K562 (cell line): ENCODE data around the gene MKLN1. TPM values are rescaled to one million over a fixed set of nuclear protein-coding genes. Genes with fewer than 3 reads are reported as not detected.
A peak's percentile ranks its signal among the peaks of the same experiment; 100 is the strongest.

Experiments
- ATAC-seq: fragments of 200-7000 bp; cut with Tn5 transposase; 3 replicates; pipeline ENCODE4 v1.9.1; 2020; ENCODE audit warnings: moderate library complexity
- BruUV-seq: library from RNA; stranded (reverse); fragments of 400-500 nt; replicated peaks from 2 replicates; lab custom pipeline; 2021; lab: Mats Ljungman, UMichigan
- CTCF ChIA-PET: fragments of 300-600 bp; formaldehyde crosslinking; extraction: SDS; loops from one replicate; lab custom pipeline; 2021; ENCODE audit warnings: low intra/inter-chr PET ratio; lab: Yijun Ruan, JAX
- POLR2A ChIA-PET: fragments of 300-600, 350-650 bp; sonication (Branson Sonifier 250); formaldehyde crosslinking; extraction: SDS; loops from one replicate; lab custom pipeline; 2021; ENCODE audit warnings: antibody characterized with exemption, inconsistent platforms; lab: Yijun Ruan, JAX
- DNase-seq, 4 experiments: peaks; one replicate each; pipeline versions ENCODE4 v3.0.0 to v3.0.0-alpha.2; 2011 to 2018; ENCODE audit warnings: low spot score in 3 of 4, mixed read lengths in 3 of 4; ENCODE audit errors: extremely low read depth in 1 of 4
- FAIRE-seq: peaks from 2 replicates; lab custom pipeline; 2011; peaks lifted over from hg19 to GRCh38; lab: Jason Lieb, UNC
- H2AFZ ChIP-seq: 2 replicates; pipeline ENCODE4 v1.6.0; 2011; ENCODE audit warnings: low read depth, low read length, control low read depth, inconsistent platforms
- H3K27ac ChIP-seq: fragments of 200-600 bp; 3 replicates; pipeline ENCODE4 v1.8.0; 2011; ENCODE audit warnings: low read depth, mild to moderate bottlenecking, control low read depth, inconsistent platforms, low read length, moderate library complexity, mixed read lengths; ENCODE audit errors: extremely low read depth
- H3K27me3 ChIP-seq, 2 experiments: fragments of 300-600 bp in 1 of 2; 2 replicates in 1 of 2; 3 replicates in 1 of 2; pipeline versions ENCODE4 v1.6.0 to v1.8.0; 2011; ENCODE audit warnings: inconsistent platforms in 2 of 2, low read length in 2 of 2, mild to moderate bottlenecking in 1 of 2, mixed read lengths in 1 of 2, moderate library complexity in 1 of 2; ENCODE audit not compliant: control insufficient read depth in 2 of 2, insufficient read depth in 2 of 2
- H3K36me3 ChIP-seq: fragments of 300-600 bp; 3 replicates; pipeline ENCODE4 v1.8.0; 2011; ENCODE audit warnings: mild to moderate bottlenecking, low read length, inconsistent platforms; ENCODE audit not compliant: control insufficient read depth, insufficient read depth
- H3K4me1 ChIP-seq, 2 experiments: fragments of 200-600 bp in 1 of 2; replicated peaks in 1 of 2; 2 replicates in 1 of 2; 3 replicates in 1 of 2; pipeline versions ENCODE4 v1.5.1 to v1.8.0; 2011; ENCODE audit warnings: inconsistent platforms in 2 of 2, low read length in 2 of 2, mild to moderate bottlenecking in 1 of 2, mixed read lengths in 1 of 2, moderate library complexity in 1 of 2; ENCODE audit not compliant: control insufficient read depth in 2 of 2, insufficient read depth in 2 of 2
- H3K4me2 ChIP-seq: 2 replicates; pipeline ENCODE4 v1.6.1; 2011; ENCODE audit warnings: low read length, control low read depth, inconsistent platforms, mixed read lengths; ENCODE audit not compliant: insufficient read depth
- H3K4me3 ChIP-seq: fragments of 200-600 bp; sonication (generic), shearing (Covaris generic); 2 replicates; pipeline ENCODE4 v1.5.1; 2016; ENCODE audit warnings: control low read depth, inconsistent platforms
- H3K79me2 ChIP-seq: fragments of 200-600 bp; 3 replicates; pipeline ENCODE4 v1.8.0; 2011; ENCODE audit warnings: low read length, inconsistent platforms; ENCODE audit not compliant: control insufficient read depth, insufficient read depth
- H3K9ac ChIP-seq, 2 experiments: 2 replicates each; pipeline versions ENCODE4 v1.6.0 to v1.6.1; 2011; ENCODE audit warnings: low read depth in 2 of 2, low read length in 2 of 2, control low read depth in 1 of 2, inconsistent platforms in 1 of 2, mild to moderate bottlenecking in 1 of 2, mixed read lengths in 1 of 2; ENCODE audit not compliant: insufficient read depth in 1 of 2
- H3K9me1 ChIP-seq: one replicate; pipeline ENCODE4 v1.6.0; 2011; ENCODE audit warnings: inconsistent platforms, mild to moderate bottlenecking, low read length, moderate library complexity; ENCODE audit not compliant: control insufficient read depth, insufficient read depth
- H3K9me3 ChIP-seq: replicated peaks from 2 replicates; pipeline ENCODE4 v1.5.1; 2011; ENCODE audit warnings: low read depth, low read length, inconsistent platforms; ENCODE audit not compliant: control insufficient read depth, insufficient read depth
- H4K20me1 ChIP-seq: replicated peaks from 2 replicates; pipeline ENCODE4 v1.6.1; 2011; ENCODE audit warnings: low read length, inconsistent platforms, mixed read lengths; ENCODE audit not compliant: control insufficient read depth, insufficient read depth
- HNRNPL ChIP-seq: fragments of 200-400 bp; formaldehyde crosslinking; IDR thresholded peaks from 2 replicates; pipeline ENCODE4 v1.6.1; 2017; ENCODE audit warnings: low read depth, mild to moderate bottlenecking, low read length
- PHF21A ChIP-seq: fragments of 450-650 bp; IDR thresholded peaks from 2 replicates; pipeline ENCODE4 v1.6.1; 2017; ENCODE audit warnings: low read depth, borderline replicate concordance
- POLR3A ChIP-seq: IDR thresholded peaks from 2 replicates; pipeline ENCODE4 v1.6.1; 2011; ENCODE audit warnings: borderline replicate concordance, mild to moderate bottlenecking, moderate library complexity; ENCODE audit not compliant: insufficient read length, insufficient read depth; ENCODE audit errors: extremely low read depth
- SNIP1 ChIP-seq: fragments of 450-650 bp; IDR thresholded peaks from 2 replicates; pipeline ENCODE4 v1.7.1; 2017; ENCODE audit warnings: low read depth, mild to moderate bottlenecking
- TBL1XR1 ChIP-seq, 2 experiments: IDR thresholded peaks; 2 replicates each; pipeline ENCODE4 v1.6.1; 2012; ENCODE audit warnings: improper control_type of control experiment in 2 of 2, low read length in 2 of 2, mild to moderate bottlenecking in 1 of 2
- TCF7L2 ChIP-seq: fragments of 150-350 bp; IDR thresholded peaks from 2 replicates; pipeline ENCODE4 v1.6.1; 2016; ENCODE audit warnings: low read depth, mild to moderate bottlenecking, low read length, moderate library complexity
- XRCC3 ChIP-seq: fragments of 450-650 bp; IDR thresholded peaks from 2 replicates; pipeline ENCODE4 v1.6.1; 2017; ENCODE audit warnings: mild to moderate bottlenecking, moderate library complexity
- WGBS: fragments of 100-300 bp; shearing (Covaris generic); methylation state at CpG from one replicate; pipeline ENCODE4 v1.1.6; 2016; ENCODE audit warnings: low coverage, mixed read lengths; ENCODE audit not compliant: insufficient coverage; ENCODE audit errors: missing lambda C conversion rate; 5-methylcytosine and 5-hydroxymethylcytosine counted together
- in situ Hi-C: fragments of 300-500 bp; cut with MboI; formaldehyde crosslinking; loops from 4 replicates; pipeline ENCODE4 v1.15.0; 2018; ENCODE audit warnings: inconsistent platforms, mixed read lengths
- intact Hi-C: fragments of 100-400 bp; cut with micrococcal nuclease; formaldehyde crosslinking; loops from 2 replicates; pipeline ENCODE4 v1.14.2; 2022
- polyA plus RNA-seq, 8 experiments: library from polyadenylated mRNA; depleted of rRNA in 4 of 8; stranded (reverse) in 5 of 8; unstranded in 3 of 8; fragments of >200 nt; fragmentation: Nextera tagmentation in 2 of 8; fragmentation: Illumina TruSeq in 1 of 8; extraction: Ambion mirVana in 2 of 8; extraction: Trizol in 1 of 8; gene quantifications; 2 replicates each; pipeline versions ENCODE4 v1.2.1 to v1.2.3, GENCODE V29; 2011 to 2014; ENCODE audit warnings: inconsistent platforms in 1 of 8, missing spikeins in 1 of 8
- total RNA-seq, 7 experiments: library from RNA; depleted of rRNA in 6 of 7; stranded (reverse); fragments of >200 nt in 6 of 7; fragmentation: Illumina TruSeq in 2 of 7; extraction: Trizol in 2 of 7; gene quantifications; 2 replicates each; pipeline versions ENCODE4 v1.2.1 to v1.2.3, GENCODE V29; 2011 to 2021; ENCODE audit warnings: low replicate concordance in 1 of 7
- TF ChIP-seq, protein P1 (sequence below): fragments of 450-650 bp; formaldehyde crosslinking; IDR thresholded peaks from 2 replicates; pipeline ENCODE4 v1.4.0; 2022; ENCODE audit warnings: missing genetic modification characterization
- TF ChIP-seq, protein P2 (sequence below), 2 experiments: fragments of 150-350 bp in 1 of 2; IDR thresholded peaks; 2 replicates each; pipeline ENCODE4 v1.6.1; 2012 to 2016; ENCODE audit warnings: low read depth in 2 of 2, low read length in 2 of 2, mild to moderate bottlenecking in 1 of 2, moderate library complexity in 1 of 2

The MKLN1 gene
- total and polyA plus RNA-seq, 9 of the 15 experiments (the other 6 are each of a cell fraction or from before 2014, with no cell fraction given) = 18.6 to 80.4 (median 56.0) TPM

DNA sequence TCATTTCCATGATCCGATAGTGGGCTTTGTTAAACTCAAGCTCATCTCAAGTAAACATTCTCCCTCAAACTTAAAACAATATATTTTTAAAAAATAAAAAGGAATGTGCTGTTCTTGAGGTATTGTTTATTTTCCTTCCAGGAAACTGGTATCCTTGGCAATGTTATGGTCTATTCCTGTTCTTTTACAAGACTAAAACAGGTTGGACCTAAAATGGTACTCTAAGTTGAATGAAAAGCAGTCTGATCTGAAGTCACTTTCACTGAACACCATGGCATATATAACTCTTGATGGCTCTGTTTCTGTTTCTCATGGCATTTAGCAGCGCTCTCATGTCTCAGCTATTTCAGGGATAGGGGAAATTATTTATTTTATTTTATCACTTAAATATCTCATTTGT, 158.7 kb downstream of the MKLN1 start:
- DNase-seq (no peak), ATAC-seq (no peak)
- POLR2A ChIA-PET = no interaction called here
- Histone ChIP-seq H3K4me3 (no peak overlapping the region), H3K27me3 (no peaks in the 10 kb centered on the region), H3K9me1 (no peaks in the 10 kb centered on the region), H3K79me2 (no peaks in the 10 kb centered on the region)
- in situ Hi-C loops = no loop called here
- no peak for TF ChIP-seq PHF21A
- peak; percentile 18; the same call in 1 of the 2 replicates for TF ChIP-seq HNRNPL
- TF ChIP-seq, all 486 proteins: peak for 1
- Histone ChIP-seq H4K20me1 (no peaks in the 10 kb centered on the region), H3K27ac (no peak overlapping the region), H3K36me3 (peaks cover 28% of the 10 kb centered on the region; the same call in 2 of the 3 replicates), H3K4me2 (no peak overlapping the region), H3K4me1 (no peaks in the 10 kb centered on the region), H2AFZ (no peak overlapping the region), H3K9ac (no peak overlapping the region), H3K9me3 (no peaks in the 10 kb centered on the region)
- intact Hi-C loops = no loop called here
- FAIRE-seq = no peak
- CTCF ChIA-PET = no interaction called here
- no TSS peak for BruUV-seq
- 93% methylated on average over 2 of the region's 2 CpGs for WGBS

DNA sequence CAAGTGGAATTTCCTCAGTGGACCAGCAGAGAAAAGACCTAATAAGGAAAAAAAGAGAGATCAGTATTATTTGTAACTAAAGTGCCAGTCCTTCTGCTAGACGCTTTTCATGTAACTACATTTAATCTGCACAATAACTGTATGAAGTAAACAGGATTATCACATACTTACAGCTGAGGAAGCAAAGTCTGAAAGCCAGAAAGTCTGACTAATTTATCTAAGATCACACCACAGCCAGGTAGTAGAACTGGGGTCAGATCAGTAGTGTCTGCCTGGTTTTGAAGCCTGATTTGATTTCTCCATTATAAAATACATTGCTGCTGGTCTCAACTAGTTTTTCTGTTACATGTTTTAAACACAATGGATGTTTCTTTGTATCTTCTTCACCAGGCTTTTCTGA, 159.5 kb downstream of the MKLN1 start:
- POLR2A ChIA-PET = no interaction called here
- in situ Hi-C loops (no loop called here), intact Hi-C loops (no loop called here)
- Histone ChIP-seq H3K27me3 (no peaks in the 10 kb centered on the region), H3K9me3 (no peaks in the 10 kb centered on the region), H3K79me2 (no peaks in the 10 kb centered on the region), H3K4me2 (no peak overlapping the region), H3K27ac (no peak overlapping the region), H4K20me1 (no peaks in the 10 kb centered on the region), H3K9me1 (no peaks in the 10 kb centered on the region), H3K36me3 (peaks cover 28% of the 10 kb centered on the region; the same call in 2 of the 3 replicates), H3K4me3 (no peak overlapping the region), H2AFZ (no peak overlapping the region), H3K4me1 (no peaks in the 10 kb centered on the region), H3K9ac (no peak overlapping the region)
- no peak for ATAC-seq
- no peak for FAIRE-seq
- CTCF ChIA-PET = no interaction called here
- BruUV-seq = no TSS peak
- 78% methylated on average over 1 of the region's 1 CpG for WGBS
- no peak for DNase-seq
- TF ChIP-seq, protein P1, sequence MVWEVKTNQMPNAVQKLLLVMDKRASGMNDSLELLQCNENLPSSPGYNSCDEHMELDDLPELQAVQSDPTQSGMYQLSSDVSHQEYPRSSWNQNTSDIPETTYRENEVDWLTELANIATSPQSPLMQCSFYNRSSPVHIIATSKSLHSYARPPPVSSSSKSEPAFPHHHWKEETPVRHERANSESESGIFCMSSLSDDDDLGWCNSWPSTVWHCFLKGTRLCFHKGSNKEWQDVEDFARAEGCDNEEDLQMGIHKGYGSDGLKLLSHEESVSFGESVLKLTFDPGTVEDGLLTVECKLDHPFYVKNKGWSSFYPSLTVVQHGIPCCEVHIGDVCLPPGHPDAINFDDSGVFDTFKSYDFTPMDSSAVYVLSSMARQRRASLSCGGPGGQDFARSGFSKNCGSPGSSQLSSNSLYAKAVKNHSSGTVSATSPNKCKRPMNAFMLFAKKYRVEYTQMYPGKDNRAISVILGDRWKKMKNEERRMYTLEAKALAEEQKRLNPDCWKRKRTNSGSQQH (CRISPR knock-in tag) = no peak
- TF ChIP-seq SNIP1 (no peak), TCF7L2 (no peak), TBL1XR1 (IDR thresholded peaks at IDR 0.05; ENCODE audit: low read length in 2 of 2) (no peak), POLR3A (no peak), XRCC3 (no peak)
- TF ChIP-seq, protein P2, sequence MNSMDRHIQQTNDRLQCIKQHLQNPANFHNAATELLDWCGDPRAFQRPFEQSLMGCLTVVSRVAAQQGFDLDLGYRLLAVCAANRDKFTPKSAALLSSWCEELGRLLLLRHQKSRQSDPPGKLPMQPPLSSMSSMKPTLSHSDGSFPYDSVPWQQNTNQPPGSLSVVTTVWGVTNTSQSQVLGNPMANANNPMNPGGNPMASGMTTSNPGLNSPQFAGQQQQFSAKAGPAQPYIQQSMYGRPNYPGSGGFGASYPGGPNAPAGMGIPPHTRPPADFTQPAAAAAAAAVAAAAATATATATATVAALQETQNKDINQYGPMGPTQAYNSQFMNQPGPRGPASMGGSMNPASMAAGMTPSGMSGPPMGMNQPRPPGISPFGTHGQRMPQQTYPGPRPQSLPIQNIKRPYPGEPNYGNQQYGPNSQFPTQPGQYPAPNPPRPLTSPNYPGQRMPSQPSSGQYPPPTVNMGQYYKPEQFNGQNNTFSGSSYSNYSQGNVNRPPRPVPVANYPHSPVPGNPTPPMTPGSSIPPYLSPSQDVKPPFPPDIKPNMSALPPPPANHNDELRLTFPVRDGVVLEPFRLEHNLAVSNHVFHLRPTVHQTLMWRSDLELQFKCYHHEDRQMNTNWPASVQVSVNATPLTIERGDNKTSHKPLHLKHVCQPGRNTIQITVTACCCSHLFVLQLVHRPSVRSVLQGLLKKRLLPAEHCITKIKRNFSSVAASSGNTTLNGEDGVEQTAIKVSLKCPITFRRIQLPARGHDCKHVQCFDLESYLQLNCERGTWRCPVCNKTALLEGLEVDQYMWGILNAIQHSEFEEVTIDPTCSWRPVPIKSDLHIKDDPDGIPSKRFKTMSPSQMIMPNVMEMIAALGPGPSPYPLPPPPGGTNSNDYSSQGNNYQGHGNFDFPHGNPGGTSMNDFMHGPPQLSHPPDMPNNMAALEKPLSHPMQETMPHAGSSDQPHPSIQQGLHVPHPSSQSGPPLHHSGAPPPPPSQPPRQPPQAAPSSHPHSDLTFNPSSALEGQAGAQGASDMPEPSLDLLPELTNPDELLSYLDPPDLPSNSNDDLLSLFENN (IDR thresholded peaks at IDR 0.05; ENCODE audit: low read depth in 2 of 2, low read length in 2 of 2) = no peak
